Thoracic aorta (tissue), 2 donors: ENCODE data around the gene TLE7. TPM values are rescaled to one million over a fixed set of nuclear protein-coding genes. Genes with fewer than 3 reads are reported as not detected.
A peak's percentile ranks its signal among the peaks of the same experiment; 100 is the strongest.

ENCODE experiments used
- ATAC-seq: fragments of 150-250 bp; one replicate; pipeline ENCODE4 v1.8.0; 2017; ENCODE audit warnings: low read depth; ENCODE audit not compliant: insufficient number of reproducible peaks, low FRiP score
- DNase-seq: peaks from one replicate; pipeline ENCODE4 v3.0.0-alpha.2; 2020; ENCODE audit warnings: low spot score
- H3K27ac ChIP-seq, 2 donors: fragments of 200-600 bp; sonication (generic); 1 replicate in 1 of 2; 2 replicates in 1 of 2; pipeline ENCODE4 v1.5.1; 2016; ENCODE audit warnings: mild to moderate bottlenecking in 2 of 2, moderate library complexity in 2 of 2
- H3K27me3 ChIP-seq: fragments of 200-600 bp; sonication (generic); replicated peaks from 2 replicates; pipeline ENCODE4 v1.6.0; 2016; ENCODE audit warnings: mild to moderate bottlenecking; ENCODE audit not compliant: insufficient read depth
- H3K36me3 ChIP-seq: fragments of 200-600 bp; sonication (generic); one replicate; pipeline ENCODE4 v1.5.1; 2016
- H3K4me1 ChIP-seq, 2 donors: fragments of 200-600 bp; sonication (generic); 1 replicate in 1 of 2; 2 replicates in 1 of 2; pipeline versions ENCODE4 v1.5.1 to v1.6.0; 2016; ENCODE audit warnings: low read depth in 2 of 2, mild to moderate bottlenecking in 1 of 2; ENCODE audit not compliant: control insufficient read depth in 1 of 2
- H3K4me3 ChIP-seq: fragments of 200-600 bp; sonication (generic); 2 replicates; pipeline ENCODE4 v1.5.1; 2016; ENCODE audit warnings: mild to moderate bottlenecking
- H3K9me3 ChIP-seq: fragments of 200-600 bp; sonication (generic); 2 replicates; pipeline ENCODE4 v1.5.1; 2016
- CTCF ChIP-seq: fragments of 200-600 bp; sonication (generic); IDR thresholded peaks from one replicate; pipeline ENCODE4 v1.5.1; 2019; ENCODE audit warnings: antibody characterized with exemption
- total RNA-seq, 2 donors: library from RNA; depleted of rRNA; stranded (reverse); fragments of >200 nt; gene quantifications; one replicate each; pipeline versions ENCODE4 v1.1.0 to v1.2.3, GENCODE V29; 2016

Gene TLE7
- total RNA-seq, 2 donors from 2014 or later, result not detected

- DNase-seq, result no peak
- Histone ChIP-seq H3K27ac (no peak overlapping the region), H3K4me1 (peaks cover 3 to 10% of the 10 kb centered on the region in 2 donors), H3K27me3 (no peaks in the 10 kb centered on the region), H3K9me3 (no peaks in the 10 kb centered on the region), H3K4me3 (no peak overlapping the region), H3K36me3 (peaks cover 8% of the 10 kb centered on the region)
- TF ChIP-seq CTCF, result no peak
- ATAC-seq, result no peak
Measured at GRCh38 chr16:71482569-71482968, 40.7 kb upstream of the TLE7 start.

GRCh38 chr16:71480956-71481355, 39.1 kb upstream of the TLE7 start:
- H3K4me3 ChIP-seq, result no peak overlapping the region
- ATAC-seq (no peak), DNase-seq (no peak)
- no peaks in the 10 kb centered on the region for H3K27me3 ChIP-seq
- TF ChIP-seq CTCF, result no peak
- H3K36me3 ChIP-seq, result peaks cover 15% of the 10 kb centered on the region
- no peaks in the 10 kb centered on the region for H3K9me3 ChIP-seq
- H3K4me1 ChIP-seq, result peaks cover 3 to 10% of the 10 kb centered on the region in 2 donors
- H3K27ac ChIP-seq, result no peak overlapping the region

- no peak for DNase-seq
- no peak for ATAC-seq
- Histone ChIP-seq H3K27me3 (no peaks in the 10 kb centered on the region), H3K4me1 (peaks cover 3 to 5% of the 10 kb centered on the region in 2 donors), H3K9me3 (no peaks in the 10 kb centered on the region), H3K36me3 (peaks cover 15% of the 10 kb centered on the region), H3K27ac (no peak overlapping the region), H3K4me3 (no peak overlapping the region)
- TF ChIP-seq CTCF, result peak; percentile 11
Measured at GRCh38 chr16:71479420-71479819, 37.6 kb upstream of the TLE7 start.

GRCh38 chr16:71476457-71477124, 34.7 kb upstream of the TLE7 start:
- Histone ChIP-seq H3K36me3 (peaks cover 15% of the 10 kb centered on the region), H3K4me3 (no peak overlapping the region), H3K9me3 (no peaks in the 10 kb centered on the region), H3K4me1 (no peaks in the 10 kb centered on the region), H3K27ac (no peak overlapping the region), H3K27me3 (no peaks in the 10 kb centered on the region)
- no peak for TF ChIP-seq CTCF
- ATAC-seq, result no peak
- no peak for DNase-seq

- DNase-seq, result no peak
- no peaks in the 10 kb centered on the region for H3K9me3 ChIP-seq
- H3K4me1 ChIP-seq, result no peaks in the 10 kb centered on the region
- H3K36me3 ChIP-seq, result peaks cover 15% of the 10 kb centered on the region
- no peak for ATAC-seq
- no peak for TF ChIP-seq CTCF
- H3K4me3 ChIP-seq, result no peak overlapping the region
- no peak overlapping the region for H3K27ac ChIP-seq
- H3K27me3 ChIP-seq, result no peaks in the 10 kb centered on the region
Measured at GRCh38 chr16:71474864-71475263, 33.0 kb upstream of the TLE7 start.
